Activated CD8-positive, alpha-beta memory T cell treated with anti-CD3 and anti-CD28 coated beads for 36 hours (primary cell): ENCODE results near the gene NOSTRIN. TPM values are rescaled to one million over a fixed set of nuclear protein-coding genes. Genes with fewer than 3 reads are reported as not detected.
"Not testable (repeated sequence)": the region's sequence is repeated elsewhere in the genome, so short reads cannot be mapped to it uniquely, and the experiment has no call there.

Source experiments
- CTCF ChIA-PET: fragments of 350-600 bp; sonication (Branson Sonifier 250); formaldehyde crosslinking; loops from one replicate; lab custom pipeline; 2021; ENCODE audit warnings: antibody characterized with exemption; lab: Charles Lee
- POLR2A ChIA-PET: fragments of 350-600 bp; sonication (Branson Sonifier 250); formaldehyde crosslinking; loops from one replicate; lab custom pipeline; 2021; ENCODE audit warnings: antibody characterized with exemption; lab: Charles Lee
- total RNA-seq, 2 experiments: library from RNA; stranded (reverse); gene quantifications; one replicate each; pipeline ENCODE4 v1.2.3, GENCODE V29; 2021

NOSTRIN gene, protein sequence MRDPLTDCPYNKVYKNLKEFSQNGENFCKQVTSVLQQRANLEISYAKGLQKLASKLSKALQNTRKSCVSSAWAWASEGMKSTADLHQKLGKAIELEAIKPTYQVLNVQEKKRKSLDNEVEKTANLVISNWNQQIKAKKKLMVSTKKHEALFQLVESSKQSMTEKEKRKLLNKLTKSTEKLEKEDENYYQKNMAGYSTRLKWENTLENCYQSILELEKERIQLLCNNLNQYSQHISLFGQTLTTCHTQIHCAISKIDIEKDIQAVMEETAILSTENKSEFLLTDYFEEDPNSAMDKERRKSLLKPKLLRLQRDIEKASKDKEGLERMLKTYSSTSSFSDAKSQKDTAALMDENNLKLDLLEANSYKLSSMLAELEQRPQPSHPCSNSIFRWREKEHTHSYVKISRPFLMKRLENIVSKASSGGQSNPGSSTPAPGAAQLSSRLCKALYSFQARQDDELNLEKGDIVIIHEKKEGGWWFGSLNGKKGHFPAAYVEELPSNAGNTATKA
- total RNA-seq, result not detected

DNA sequence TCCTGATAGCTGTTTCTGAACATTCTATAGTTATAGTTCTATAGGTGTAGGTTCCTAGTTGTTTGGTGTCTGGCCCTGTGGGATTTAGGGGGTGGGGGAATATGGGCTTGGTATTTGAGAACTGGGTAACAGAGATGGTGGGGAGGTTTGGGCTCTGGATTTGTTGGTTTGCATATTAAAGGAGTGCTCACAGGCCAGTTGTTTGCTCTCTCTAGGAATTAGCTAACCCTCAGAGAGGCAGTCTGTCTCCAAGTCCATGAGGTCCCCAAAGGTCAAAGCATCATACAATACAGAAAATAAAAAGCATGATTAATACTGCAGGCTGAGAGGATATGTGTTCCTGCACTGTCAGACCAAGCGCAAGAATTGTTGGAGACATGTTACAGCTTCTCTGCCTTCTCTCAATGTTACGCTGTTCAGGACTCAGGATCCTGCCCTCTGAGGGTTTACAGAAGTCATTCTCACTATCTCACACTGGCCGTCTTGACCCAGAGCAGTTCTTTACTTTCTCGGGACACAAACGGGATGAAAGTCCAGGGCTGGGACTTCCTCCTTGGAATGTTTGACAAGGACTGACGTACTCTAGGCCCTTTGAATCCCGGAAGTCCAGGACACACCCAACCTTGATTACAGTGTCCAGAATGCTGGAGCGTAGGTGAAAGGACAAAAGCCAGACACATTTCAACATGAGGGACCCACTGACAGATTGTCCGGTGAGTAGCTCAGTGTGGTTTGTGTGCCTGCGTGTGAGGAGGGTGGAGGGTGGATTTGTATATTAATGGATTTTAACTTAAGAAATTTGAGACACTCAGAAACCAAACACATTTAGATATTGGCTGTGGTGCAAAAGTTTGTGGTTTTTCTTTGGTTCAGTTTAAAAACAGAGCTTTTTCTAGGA, at the start of gene NOSTRIN:
NOSTRIN (plus strand) TSS at position 677 of the 898 bp plus-strand sequence; CDS start at position 687, 10 bp downstream.
- CTCF ChIA-PET, result no interaction called here
- POLR2A ChIA-PET, result no interaction called here

DNA sequence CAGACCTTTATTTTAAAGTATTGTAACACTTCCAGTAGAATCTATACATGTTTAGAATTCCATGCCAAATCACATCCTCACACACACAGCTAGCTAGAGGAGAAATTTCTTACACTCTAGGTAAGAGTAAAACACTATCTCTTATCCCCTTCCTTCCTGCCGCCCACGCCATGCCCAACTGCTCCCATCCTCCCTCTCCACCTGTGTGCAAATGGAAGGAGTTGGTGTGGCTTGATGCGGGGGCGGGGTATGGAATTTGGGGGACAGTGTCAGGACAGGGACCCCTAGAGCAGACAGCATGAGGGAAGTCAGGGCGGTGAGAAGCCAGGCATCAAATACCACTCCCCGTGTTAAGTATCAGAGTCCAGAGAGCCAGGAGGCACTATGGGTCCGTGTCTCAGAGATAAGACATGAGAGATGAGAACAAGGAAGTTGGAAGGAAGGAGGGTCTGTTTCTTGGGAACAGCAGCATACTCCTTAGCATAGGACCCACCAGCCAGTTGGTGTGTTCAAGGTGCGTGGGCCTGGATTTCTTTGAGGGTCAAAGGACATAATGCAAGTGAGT, 48.6 kb upstream of the NOSTRIN start:
- ChIA-PET CTCF (interaction anchor here (0.9 kb wide), 1 partner anchor 408 kb away, joined by 3 read pairs; no protein-coding TSS in a partner anchor), POLR2A (no interaction called here)

DNA sequence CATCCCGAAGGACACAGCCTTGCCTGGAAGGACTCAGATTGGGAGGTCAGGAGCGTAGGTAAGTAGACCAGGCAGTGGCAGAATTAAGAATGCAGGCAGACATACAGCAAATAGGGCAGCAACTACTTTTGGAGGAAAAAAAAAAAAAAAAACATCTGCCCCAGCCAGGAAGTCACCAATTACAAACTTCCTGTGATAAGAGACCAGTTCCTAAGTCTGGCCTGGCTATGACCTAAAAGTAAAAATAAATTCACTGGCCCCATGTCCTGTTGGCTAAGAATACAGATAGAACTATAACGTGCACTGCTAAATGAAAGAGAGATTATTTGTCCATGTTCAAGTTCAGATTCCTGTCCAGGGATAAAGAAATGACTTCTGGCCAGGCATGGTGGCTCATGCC, 45.2 kb upstream of the NOSTRIN start:
- POLR2A ChIA-PET, result no interaction called here
- CTCF ChIA-PET, result interaction anchor here (0.6 to 1.2 kb wide), 2 partner anchors 12 to 411 kb away, joined by 3 read pairs; no protein-coding TSS in a partner anchor

DNA sequence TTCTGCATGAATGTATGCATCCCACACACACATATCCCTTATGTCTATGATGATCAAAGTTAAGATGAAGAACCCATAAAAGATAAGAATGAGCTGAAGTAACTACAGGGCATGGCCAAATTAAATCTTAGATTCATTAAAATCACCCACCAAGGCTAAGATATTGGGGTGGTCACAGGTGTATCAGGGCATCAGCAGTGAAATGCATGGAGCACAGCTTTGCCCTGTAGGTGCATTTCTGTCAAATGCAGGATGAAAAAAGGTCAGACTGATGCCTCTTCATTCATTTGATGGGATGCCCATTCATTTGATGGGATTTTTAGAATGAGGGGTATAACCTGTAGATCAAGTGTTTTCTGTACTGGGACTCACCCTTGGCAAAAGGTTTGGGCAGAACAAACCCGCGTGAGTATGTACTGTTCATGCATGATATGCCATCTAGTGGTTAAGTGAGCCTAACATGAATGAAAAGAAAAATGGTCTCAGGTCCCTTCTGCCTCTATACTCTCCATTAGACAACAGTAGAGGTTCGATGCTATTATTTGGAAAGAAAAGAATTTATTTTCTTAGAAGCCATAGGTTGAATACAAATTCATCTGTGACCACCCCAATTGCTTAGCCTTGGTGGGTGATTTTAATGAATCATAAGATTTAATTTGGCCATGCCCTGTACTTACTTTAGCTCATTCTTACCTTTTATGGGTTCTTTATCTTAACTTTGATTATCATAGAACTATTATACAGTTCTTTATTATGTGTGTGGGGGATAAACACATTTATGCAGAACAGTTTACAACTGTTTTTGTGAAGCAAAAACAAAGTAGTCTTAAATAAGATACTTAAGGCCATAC, 43.2 kb upstream of the NOSTRIN start:
- CTCF ChIA-PET, result interaction anchor here (0.8 kb wide), 1 partner anchor 81 kb away, joined by 3 read pairs; no protein-coding TSS in a partner anchor
- POLR2A ChIA-PET, result interaction anchor here (0.6 kb wide), 1 partner anchor 433 kb away, joined by 3 read pairs; no protein-coding TSS in a partner anchor

DNA sequence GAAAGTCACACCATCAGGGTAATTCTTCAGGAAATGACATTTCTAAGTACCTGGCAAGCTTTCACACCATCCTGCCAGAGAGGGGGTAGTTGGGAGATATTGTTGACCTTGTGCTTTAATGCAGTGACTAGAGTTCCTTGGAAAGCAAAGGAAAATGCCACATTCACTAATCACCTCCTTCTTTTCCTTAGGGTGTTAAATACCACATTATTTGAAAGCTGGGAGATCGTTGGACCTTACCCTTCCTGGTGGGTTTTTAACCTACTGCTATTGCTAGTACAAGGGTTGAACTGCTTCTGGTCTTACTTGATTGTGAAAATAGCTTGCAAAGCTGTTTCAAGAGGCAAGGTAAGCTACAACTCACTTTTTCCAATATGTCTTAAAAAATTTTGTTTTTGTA, 37.0 kb upstream of the NOSTRIN start:
- CTCF ChIA-PET, result no interaction called here
- POLR2A ChIA-PET, result no interaction called here

DNA sequence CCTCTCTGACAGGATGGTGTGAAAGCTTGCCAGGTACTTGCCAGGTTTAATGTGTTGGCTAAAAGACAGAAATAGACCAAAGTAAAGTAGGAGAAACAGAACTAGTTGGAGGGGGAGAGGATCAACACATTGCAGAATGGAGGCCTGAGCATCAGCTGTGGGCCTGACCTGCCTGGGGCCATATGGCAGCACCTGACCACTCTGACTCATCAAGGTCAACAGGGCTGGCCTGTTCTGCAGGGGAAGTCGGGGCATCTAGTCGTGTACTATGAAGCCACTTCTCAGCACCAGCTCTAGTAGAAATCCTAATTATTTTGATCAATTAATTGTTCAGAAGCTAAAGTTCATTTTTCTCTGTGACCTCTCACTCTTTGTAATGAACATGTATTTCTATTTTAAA, 35.8 kb upstream of the NOSTRIN start:
- CTCF ChIA-PET, result no interaction called here
- POLR2A ChIA-PET, result no interaction called here

DNA sequence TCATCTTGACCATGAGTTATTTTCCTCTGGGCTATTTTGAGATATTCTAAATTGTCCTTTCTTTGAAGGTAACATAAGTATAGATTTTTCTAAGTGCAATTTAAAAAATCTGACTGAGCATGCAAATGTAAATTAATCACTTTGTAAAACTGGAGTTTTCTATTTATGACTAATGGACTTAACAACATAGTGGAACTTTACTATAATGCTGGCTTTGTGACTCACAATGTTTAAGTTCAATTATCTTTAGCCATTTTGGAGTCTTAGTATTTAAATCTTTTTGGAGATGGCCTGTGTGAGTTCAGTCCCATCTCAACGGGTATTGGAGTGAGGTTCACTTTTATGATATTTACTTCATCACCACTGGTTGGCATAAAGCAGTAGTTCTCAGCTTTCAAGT, 35.2 kb upstream of the NOSTRIN start:
- CTCF ChIA-PET, result no interaction called here
- POLR2A ChIA-PET, result no interaction called here

DNA sequence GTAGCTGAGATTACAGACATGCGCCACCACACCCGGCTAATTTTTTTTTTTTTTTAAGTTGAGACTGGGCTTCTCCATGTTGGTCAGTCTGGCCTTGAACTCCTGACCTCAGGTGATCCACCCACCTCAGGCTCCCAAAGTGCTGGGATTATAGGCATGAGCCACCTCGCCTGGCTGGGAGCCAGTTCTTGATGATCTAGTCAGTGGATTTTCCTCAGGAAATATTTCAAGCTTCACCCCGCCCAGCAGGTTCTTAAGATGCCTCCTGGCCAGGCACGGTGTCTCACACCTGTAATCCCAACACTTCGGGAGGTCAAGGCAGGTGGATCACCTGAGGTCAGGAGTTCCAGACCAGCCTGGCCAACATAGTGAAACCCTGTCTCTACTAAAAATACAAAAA, 34.1 kb upstream of the NOSTRIN start:
- CTCF ChIA-PET, POLR2A ChIA-PET: not testable (repeated sequence)

DNA sequence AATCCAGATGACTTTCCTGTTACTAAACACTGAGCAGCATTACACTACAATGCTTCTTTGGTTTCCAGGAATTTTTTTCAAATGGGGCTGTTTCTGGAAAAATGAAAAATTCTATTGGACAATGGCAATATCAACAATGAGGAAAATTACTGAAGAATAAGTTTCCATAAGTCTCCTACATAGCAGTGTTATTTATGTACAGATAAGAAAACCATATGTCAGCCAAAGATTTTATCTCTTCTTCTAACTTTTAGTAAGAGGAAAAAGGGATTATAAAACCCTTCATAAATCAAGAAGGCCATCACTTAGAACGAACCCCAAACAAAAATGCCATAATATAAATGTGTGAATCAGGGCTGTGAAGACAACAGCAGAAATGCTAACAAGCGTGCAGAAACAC, 31.6 kb upstream of the NOSTRIN start:
- ChIA-PET POLR2A (no interaction called here), CTCF (no interaction called here)

DNA sequence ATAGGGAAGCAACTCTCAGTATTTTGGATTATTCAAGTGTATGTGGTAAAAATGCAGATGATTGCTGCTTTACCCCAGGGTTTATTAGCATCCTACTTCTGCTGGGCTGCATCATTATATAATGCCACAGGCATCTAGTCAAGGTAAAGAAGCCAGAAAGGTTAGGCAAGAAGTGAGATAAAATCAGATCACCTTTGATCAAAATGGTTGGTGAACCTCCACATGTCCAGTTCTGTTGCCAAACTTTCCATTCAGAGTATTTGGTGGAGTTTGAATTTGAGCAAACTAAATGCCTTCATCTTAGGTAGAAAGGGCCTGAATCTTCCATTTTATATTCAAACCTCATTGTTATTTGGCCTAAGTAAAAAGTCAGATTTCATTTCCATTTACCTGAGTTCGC, 29.7 kb upstream of the NOSTRIN start:
- POLR2A ChIA-PET, result no interaction called here
- CTCF ChIA-PET, result no interaction called here

DNA sequence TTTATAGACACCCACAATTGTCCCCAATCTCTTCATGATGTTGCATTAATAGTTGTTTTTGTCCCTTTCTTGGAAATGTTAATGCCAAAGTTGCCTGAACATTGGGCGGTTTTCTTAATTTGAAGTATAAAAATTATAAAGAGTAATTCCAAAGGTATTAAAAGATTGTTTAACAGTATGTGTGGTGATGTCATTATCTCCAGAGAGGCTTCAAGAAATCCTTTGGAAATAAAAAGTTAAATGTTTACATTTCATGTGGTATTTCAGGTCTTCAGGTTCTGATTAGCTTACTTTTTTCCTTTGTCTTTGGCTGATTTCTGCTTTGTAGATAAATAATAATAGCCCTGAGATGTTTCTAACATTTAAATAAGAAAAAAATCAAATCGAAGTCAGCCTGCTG, 29.3 kb upstream of the NOSTRIN start:
- CTCF ChIA-PET, result no interaction called here

DNA sequence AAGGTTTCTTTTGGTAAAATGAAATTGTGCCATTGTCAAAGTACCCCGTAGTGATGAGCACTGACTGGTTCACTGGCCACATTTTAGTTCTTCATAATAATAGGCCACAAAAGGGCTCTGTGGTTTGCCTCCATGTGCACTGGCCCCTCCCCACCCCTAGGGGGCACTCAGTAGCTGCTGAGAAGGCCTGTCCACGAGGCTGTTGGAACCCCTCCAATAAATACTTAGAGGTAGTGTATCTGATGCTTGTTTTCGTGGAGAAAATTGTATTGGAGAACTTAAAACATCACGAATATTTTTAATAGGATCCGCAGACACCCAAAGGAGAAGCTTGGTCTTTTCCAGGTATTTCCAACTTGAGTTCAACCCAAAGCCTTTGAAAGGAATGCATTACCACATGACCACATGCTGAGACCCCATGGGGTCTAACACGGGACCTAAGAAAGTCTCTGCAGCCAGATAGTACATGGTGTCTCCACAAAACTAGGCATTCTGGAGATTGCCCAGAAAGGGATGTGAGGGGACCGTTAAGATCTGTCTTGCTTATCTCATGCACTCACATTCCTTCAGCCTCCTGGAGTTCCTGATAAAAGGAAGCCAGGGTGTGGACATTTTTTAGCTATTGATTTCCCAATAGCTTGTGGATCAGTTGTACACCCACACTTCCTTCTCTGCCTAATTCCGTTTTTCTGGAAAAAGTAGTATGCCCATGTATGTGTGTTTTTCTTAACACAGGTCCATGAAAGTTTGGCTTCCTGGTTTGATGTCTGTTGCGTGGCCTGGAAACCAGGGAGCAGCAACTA, 28.5 kb upstream of the NOSTRIN start:
- POLR2A ChIA-PET, result no interaction called here
- CTCF ChIA-PET, result interaction anchor here (1.3 kb wide), 1 partner anchor 147 kb away, joined by 5 read pairs; no protein-coding TSS in a partner anchor

More for the DNA sequence above, 29.3 kb upstream of the NOSTRIN start:
- POLR2A ChIA-PET, result no interaction called here

DNA sequence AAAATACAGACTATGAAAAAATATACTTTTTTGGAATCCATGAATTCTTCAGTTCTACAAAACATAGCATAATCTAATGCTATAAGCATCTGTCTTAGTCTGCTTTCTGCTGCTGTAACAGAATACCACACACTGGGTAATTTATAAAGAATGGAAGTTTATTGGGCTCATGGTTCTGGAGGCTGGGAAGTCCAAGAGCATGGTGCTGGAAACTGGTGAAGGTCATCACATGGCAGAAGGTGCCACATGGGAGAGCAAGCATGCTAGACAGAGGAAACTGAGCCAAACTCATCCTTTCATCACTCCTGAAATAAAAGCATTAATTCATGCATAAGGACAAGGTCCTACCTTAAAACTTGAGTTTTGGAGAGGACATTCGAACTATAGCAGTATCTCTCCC, 26.6 kb upstream of the NOSTRIN start:
- CTCF ChIA-PET, result no interaction called here
- POLR2A ChIA-PET, result no interaction called here

DNA sequence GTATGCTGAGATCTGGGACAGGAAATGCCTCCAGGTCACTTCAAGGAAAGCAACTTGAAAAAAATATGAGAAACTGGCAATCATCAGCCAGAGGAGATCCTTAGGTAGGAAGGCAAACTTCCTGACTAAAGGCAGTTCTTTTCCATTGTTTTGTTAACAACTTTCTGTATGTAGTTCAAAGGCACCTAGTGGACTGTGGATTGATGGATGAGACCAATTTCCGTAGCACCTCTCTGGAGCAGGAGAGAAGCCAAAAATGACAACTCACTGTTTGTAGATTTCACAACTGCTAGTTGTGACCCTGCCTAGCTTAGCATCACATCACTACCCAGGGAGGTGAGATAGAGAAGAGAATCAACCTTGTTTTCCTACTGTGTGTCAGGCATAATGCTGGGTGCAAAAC, 21.8 kb upstream of the NOSTRIN start:
- CTCF ChIA-PET, result no interaction called here
- POLR2A ChIA-PET, result no interaction called here

DNA sequence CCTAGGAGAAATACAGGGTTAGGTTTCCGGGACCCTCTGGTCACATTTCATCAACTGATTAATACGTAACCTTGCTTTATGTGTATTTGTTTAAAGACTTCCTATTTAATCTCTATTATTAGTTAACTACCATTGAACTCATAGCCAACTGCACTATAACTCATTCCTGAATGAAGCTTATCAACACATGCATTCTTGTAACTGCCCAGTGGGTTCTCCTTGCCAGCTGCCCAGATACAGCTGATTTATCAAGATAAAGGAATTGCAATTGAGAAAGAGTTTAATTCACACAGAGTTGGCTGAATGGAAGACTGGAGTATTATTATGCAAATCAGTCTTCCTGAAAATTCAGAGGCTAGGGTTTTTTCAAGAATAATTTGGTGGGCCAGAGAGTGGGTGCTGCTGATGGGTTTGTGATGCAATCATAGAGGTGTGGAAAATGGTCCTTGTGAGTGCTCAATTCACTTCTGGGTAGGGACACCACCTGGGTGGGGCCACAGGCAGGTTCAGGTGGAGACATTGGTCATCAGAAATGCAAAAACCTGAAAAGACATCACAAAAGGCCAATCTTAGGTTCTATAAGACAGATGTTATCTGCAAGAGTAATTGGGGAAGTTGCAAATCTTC, 21.1 kb upstream of the NOSTRIN start:
- CTCF ChIA-PET, result no interaction called here
- POLR2A ChIA-PET, result no interaction called here

DNA sequence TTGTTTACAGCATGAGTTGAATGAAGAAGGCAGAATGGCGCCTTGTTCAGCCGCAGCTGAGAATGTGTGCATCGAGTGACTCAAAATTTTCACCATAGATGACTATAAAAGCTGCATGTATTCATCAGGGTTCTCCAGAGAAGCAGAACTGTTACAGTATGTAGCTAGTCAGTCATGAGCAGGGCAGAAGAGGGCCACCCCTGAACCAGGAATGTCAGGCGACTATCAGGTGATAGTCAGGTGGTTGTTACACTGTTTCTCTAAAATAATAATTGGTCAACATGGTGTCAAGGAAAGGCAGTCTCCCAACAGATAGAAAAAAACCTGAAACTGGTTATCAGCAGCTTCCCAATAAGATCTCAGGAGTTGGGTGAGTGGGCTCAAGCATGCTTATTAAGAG, 20.2 kb upstream of the NOSTRIN start:
- CTCF ChIA-PET, result no interaction called here
- POLR2A ChIA-PET, result no interaction called here

DNA sequence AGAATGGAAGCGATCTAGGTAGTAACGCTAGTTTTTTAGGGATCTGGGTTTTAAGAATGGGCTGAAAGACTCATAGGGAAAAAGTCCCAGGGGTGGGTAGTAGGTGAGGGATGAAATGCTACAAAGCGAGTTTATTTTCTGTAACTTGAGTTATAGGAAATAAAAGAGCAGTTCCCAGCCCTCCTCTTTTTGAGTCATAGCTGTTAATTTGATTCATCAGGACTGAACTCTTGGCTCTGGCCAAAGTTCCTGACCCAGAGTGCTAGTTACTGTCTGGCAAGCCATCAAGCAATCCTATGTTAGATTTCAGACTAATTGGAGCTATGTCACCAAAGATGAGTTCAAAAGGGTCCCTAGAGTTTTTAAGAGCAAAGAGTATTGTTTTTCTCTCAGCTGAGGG, 17.4 kb upstream of the NOSTRIN start:
- POLR2A ChIA-PET, result no interaction called here
- CTCF ChIA-PET, result no interaction called here
